C4-2B (cell line): Measurements from ENCODE around the gene FREY1.

ENCODE experiments used
- H3K27ac ChIP-seq: fragments of 450-650 bp; 2 replicates; pipeline ENCODE4 v1.5.1; 2017
- CTCF ChIP-seq: fragments of 450-650 bp; conservative IDR thresholded peaks from 2 replicates; pipeline ENCODE4 v1.5.1; 2017; ENCODE audit warnings: mild to moderate bottlenecking
- ZFX ChIP-seq: fragments of 450-650 bp; IDR thresholded peaks from 2 replicates; pipeline ENCODE4 v1.6.1; 2017

The FREY1 gene

GRCh38 chr11:45939836-45940235 is 32.8 kb upstream of the FREY1 start:
- H3K27ac ChIP-seq = no peak overlapping the region

GRCh38 chr11:45937916-45938315 is 30.8 kb upstream of the FREY1 start:
- no peak overlapping the region for H3K27ac ChIP-seq
- TF ChIP-seq CTCF (no peak), ZFX (no peak)

More at GRCh38 chr11:45939836-45940235, 32.8 kb upstream of the FREY1 start:
- TF ChIP-seq ZFX (no peak), CTCF (no peak)

- no peak overlapping the region for H3K27ac ChIP-seq
- no peak for TF ChIP-seq ZFX
- no peak for TF ChIP-seq CTCF
Measured at GRCh38 chr11:45936511-45937054, 29.5 kb upstream of the FREY1 start.

- H3K27ac ChIP-seq = peak overlapping the region; percentile 75
- TF ChIP-seq ZFX = no peak
- TF ChIP-seq CTCF = no peak
Measured at GRCh38 chr11:45935349-45936064, 28.4 kb upstream of the FREY1 start.

- no peak for TF ChIP-seq CTCF
- peak; percentile 26; the same call in 1 of the 2 replicates for TF ChIP-seq ZFX
- H3K27ac ChIP-seq = peak overlapping the region; percentile 75
Measured at GRCh38 chr11:45934580-45935318, 27.7 kb upstream of the FREY1 start.

GRCh38 chr11:45933846-45934579 is 26.9 kb upstream of the FREY1 start:
- peak overlapping the region; percentile 75 for H3K27ac ChIP-seq
- TF ChIP-seq ZFX = no peak
- TF ChIP-seq CTCF = no peak
